Osteocyte (in vitro differentiated cells): ENCODE measurements around the gene LYSET. TPM values are rescaled to one million over a fixed set of nuclear protein-coding genes. Genes with fewer than 3 reads are reported as not detected.
"Not testable (repeated sequence)": the region's sequence is repeated elsewhere in the genome, so short reads cannot be mapped to it uniquely, and the experiment has no call there.

Experiments
- DNase-seq: peaks from one replicate; pipeline ENCODE4 v3.0.0; 2021; ENCODE audit warnings: mixed read lengths; ENCODE audit not compliant: unreplicated experiment; ENCODE audit errors: extremely low spot score
- H3K27ac Mint-ChIP-seq: one replicate; pipeline ENCODE4 v1.8.0; 2021; ENCODE audit warnings: mild to moderate bottlenecking, mixed read lengths; ENCODE audit not compliant: unreplicated experiment
- H3K27me3 Mint-ChIP-seq: one replicate; pipeline ENCODE4 v1.8.0; 2021; ENCODE audit warnings: mixed read lengths; ENCODE audit not compliant: unreplicated experiment
- H3K36me3 Mint-ChIP-seq: one replicate; pipeline ENCODE4 v1.8.0; 2021; ENCODE audit warnings: mixed read lengths; ENCODE audit not compliant: unreplicated experiment
- H3K4me1 Mint-ChIP-seq: one replicate; pipeline ENCODE4 v1.8.0; 2021; ENCODE audit warnings: mixed read lengths; ENCODE audit not compliant: unreplicated experiment
- H3K4me3 Mint-ChIP-seq: one replicate; pipeline ENCODE4 v1.8.0; 2021; ENCODE audit warnings: mild to moderate bottlenecking, moderate library complexity, mixed read lengths; ENCODE audit not compliant: unreplicated experiment
- H3K9me3 Mint-ChIP-seq: one replicate; pipeline ENCODE4 v1.8.0; 2021; ENCODE audit warnings: mixed read lengths; ENCODE audit not compliant: unreplicated experiment
- total RNA-seq: library from RNA; stranded (reverse); gene quantifications from 2 replicates; pipeline ENCODE4 v1.2.1, GENCODE V29; 2021
- TF ChIP-seq, protein P1 (sequence below): fragments of 200-600 bp; sonication (generic); IDR thresholded peaks from 2 replicates; pipeline ENCODE4 v1.5.0; 2021; ENCODE audit warnings: antibody characterized with exemption, mild to moderate bottlenecking, moderate library complexity

The LYSET gene
- total RNA-seq, 1 donor from 2014 or later, result 23.1 TPM

DNA sequence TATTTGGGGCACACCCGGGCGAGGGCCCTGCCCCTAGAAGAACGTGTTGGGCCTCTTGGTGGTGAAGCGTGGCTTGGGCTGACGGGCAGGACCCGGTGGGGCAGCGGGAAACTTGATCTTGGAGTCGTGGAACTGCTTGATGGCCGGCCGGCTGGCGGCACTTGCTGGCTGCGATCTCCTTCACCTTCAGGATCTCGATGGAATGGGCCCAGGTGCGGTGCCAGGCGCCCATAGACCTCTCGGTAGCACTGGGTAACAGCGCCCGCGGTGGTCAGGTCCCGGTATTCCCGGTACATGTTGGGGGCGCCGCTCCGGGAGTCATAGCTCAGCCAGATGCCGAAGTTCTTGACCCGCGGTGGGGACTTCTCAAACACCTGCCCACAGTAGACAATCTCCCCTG, 38.4 kb downstream of the LYSET start:
- Mint-ChIP-seq H3K4me3 (no peak overlapping the region), H3K27ac (no peak overlapping the region), H3K27me3 (no peaks in the 10 kb centered on the region), H3K36me3 (peaks cover 45% of the 10 kb centered on the region), H3K9me3 (no peaks in the 10 kb centered on the region), H3K4me1 (no peaks in the 10 kb centered on the region)
- TF ChIP-seq, protein P1, sequence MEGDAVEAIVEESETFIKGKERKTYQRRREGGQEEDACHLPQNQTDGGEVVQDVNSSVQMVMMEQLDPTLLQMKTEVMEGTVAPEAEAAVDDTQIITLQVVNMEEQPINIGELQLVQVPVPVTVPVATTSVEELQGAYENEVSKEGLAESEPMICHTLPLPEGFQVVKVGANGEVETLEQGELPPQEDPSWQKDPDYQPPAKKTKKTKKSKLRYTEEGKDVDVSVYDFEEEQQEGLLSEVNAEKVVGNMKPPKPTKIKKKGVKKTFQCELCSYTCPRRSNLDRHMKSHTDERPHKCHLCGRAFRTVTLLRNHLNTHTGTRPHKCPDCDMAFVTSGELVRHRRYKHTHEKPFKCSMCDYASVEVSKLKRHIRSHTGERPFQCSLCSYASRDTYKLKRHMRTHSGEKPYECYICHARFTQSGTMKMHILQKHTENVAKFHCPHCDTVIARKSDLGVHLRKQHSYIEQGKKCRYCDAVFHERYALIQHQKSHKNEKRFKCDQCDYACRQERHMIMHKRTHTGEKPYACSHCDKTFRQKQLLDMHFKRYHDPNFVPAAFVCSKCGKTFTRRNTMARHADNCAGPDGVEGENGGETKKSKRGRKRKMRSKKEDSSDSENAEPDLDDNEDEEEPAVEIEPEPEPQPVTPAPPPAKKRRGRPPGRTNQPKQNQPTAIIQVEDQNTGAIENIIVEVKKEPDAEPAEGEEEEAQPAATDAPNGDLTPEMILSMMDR, result no peak
- no peak for DNase-seq

DNA sequence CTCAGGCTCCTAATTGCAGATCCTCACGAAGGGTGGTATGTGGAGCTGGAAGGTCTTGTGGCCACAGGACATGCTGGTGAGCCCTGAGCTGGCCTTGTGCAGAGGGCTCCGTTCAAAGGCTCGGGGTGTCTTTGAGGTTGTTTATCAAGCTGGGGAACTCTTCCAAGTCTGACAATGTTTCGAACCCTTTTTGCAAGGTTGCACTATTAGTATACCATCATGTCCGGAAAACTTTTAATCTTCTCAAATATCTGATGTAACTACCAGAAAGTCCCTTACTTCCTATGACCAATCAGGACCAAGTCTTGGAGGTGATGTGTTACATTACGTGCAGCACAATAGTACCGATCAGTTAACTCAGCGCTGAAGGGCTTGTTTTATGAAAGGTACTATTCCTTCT, 43.4 kb downstream of the LYSET start:
- Mint-ChIP-seq H3K9me3 (no peaks in the 10 kb centered on the region), H3K4me1 (no peaks in the 10 kb centered on the region), H3K27me3 (no peaks in the 10 kb centered on the region), H3K4me3 (no peak overlapping the region), H3K27ac (no peak overlapping the region), H3K36me3 (peaks cover 33% of the 10 kb centered on the region)
- no peak for DNase-seq
- TF ChIP-seq, protein P1, result no peak

DNA sequence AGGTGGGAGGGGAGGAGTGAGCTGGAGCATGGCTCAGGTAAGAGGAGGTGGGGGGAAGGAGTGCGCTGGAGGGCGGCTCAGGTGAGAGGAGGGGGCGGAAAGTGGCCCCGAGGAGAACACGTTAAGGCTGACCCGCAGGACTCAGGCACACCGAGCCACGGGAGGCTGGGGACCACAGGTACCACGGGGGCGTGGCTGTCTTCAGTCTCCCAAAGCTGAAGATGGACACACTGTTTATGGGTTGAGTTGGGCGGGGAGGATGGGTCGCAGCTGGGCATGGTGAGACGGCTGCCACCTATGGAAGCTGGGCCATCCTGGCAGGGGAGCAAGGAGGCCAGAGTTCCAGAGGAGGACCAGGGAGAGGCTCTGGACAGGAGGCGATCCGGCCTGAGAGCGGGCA, 45.4 kb downstream of the LYSET start:
- H3K27me3 Mint-ChIP-seq, result no peaks in the 10 kb centered on the region
- TF ChIP-seq, protein P1, result no peak
- no peak overlapping the region for H3K4me3 Mint-ChIP-seq
- no peak for DNase-seq
- no peaks in the 10 kb centered on the region for H3K4me1 Mint-ChIP-seq
- H3K27ac Mint-ChIP-seq, result no peak overlapping the region
- H3K9me3 Mint-ChIP-seq, result no peaks in the 10 kb centered on the region
- peaks cover 25% of the 10 kb centered on the region for H3K36me3 Mint-ChIP-seq

DNA sequence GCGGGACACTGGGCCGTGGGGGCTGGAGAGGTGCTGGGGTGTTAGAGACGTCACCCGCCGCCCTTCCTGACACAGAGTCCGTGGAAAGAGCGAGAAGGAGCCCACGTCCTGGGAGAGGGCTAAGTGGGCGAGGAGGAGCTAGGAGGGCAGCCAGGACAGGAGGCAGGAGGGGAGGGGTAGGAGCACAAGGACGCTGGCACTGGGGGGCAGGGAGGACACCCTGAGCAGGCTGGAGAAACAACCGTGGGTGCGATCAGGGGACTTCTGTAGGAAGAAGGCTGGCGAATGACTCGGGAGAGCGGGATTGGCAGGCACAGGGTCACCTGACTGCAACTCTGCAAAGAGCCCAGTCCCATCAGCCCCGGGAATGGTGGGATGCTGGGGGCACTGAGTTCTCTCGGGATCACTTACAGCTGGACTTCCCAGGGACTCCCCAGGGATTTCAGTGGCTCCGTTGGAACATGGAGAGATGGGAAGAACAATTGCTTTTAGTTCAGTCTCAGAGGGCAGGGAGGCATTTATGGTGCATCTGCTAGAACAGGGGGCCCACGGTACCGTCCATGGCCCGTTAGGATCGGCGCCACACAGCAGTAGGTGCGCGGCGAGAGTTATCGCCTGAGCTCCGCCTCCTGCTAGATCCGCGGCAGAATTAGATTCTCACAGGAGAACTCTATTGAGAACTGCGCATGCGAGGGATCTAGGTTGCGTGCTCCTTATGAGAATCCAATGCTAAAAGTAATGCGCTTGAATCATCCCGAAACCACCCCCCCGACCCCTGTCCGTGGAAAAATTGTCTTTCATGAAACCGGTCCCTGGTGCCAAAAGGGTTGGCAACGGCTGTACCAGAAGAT, 46.2 kb downstream of the LYSET start:
- no peak for DNase-seq
- Mint-ChIP-seq H3K27ac (no peak overlapping the region), H3K4me1 (no peaks in the 10 kb centered on the region), H3K9me3 (no peaks in the 10 kb centered on the region), H3K27me3 (no peaks in the 10 kb centered on the region), H3K4me3 (no peak overlapping the region), H3K36me3 (peaks cover 21% of the 10 kb centered on the region)
- TF ChIP-seq, protein P1, result no peak

DNA sequence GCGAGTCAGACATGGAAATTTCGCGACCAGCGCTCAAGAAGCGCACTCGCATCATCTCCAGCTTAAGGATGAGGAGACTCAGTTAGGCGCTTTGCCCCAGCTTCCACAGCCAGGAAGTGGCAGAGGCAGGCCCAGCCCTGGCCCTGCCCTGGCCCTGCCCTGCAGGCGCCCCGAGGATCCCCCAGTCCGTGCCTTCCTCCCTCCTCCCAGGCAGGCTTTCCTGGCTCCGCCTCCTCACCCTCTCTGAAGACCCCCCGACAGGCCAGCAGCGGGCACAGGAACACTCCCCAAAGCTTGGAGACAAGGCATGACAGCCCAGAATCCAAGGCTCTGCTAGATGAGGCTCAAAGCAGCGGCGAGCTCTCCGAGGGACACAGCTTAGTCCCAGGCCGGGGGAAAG, 47.0 kb downstream of the LYSET start:
- H3K27me3 Mint-ChIP-seq, result no peaks in the 10 kb centered on the region
- H3K27ac Mint-ChIP-seq, result no peak overlapping the region
- H3K9me3 Mint-ChIP-seq, result no peaks in the 10 kb centered on the region
- no peaks in the 10 kb centered on the region for H3K4me1 Mint-ChIP-seq
- TF ChIP-seq, protein P1, result no peak
- H3K36me3 Mint-ChIP-seq, result peaks cover 16% of the 10 kb centered on the region
- no peak for DNase-seq
- H3K4me3 Mint-ChIP-seq, result no peak overlapping the region

DNA sequence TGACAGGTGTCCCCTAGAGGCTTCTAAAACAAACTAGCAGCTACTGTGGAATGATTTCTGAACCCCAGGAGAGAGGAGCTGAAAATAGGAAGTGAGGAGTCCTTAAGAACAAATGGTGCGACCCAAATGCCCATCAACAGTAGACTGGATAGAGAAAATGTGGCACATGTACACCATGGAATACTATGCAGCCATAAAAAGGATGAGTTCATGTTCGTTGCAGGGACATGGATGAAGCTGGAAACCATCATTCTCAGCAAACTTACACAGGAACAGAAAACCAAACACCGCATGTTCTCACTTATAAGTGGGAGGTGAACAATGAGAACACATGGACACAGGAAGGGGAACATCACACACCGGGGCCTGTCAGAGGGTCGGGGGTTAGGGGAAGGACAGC, 48.0 kb downstream of the LYSET start:
- not testable (repeated sequence) for H3K27me3 Mint-ChIP-seq, H3K27ac Mint-ChIP-seq, H3K9me3 Mint-ChIP-seq

More for the DNA sequence above, 48.0 kb downstream of the LYSET start:
- H3K4me3 Mint-ChIP-seq, DNase-seq, H3K36me3 Mint-ChIP-seq, H3K4me1 Mint-ChIP-seq: not testable (repeated sequence)
